Fibroblast of gingiva (primary cell): ENCODE data around the gene MANBA.

ENCODE experiments used
- DNase-seq: peaks from one replicate; pipeline ENCODE4 v3.0.0-alpha.2; 2011; ENCODE audit warnings: low read depth

The MANBA gene

GRCh38 chr4:102678107-102678506, 82.7 kb downstream of the MANBA start:
- no peak for DNase-seq

GRCh38 chr4:102675141-102675540, 85.6 kb downstream of the MANBA start:
- DNase-seq, result no peak

GRCh38 chr4:102667001-102667400, 93.8 kb downstream of the MANBA start:
- no peak for DNase-seq

GRCh38 chr4:102665527-102665926, 95.2 kb downstream of the MANBA start:
- no peak for DNase-seq

GRCh38 chr4:102663073-102663472, 97.7 kb downstream of the MANBA start:
- DNase-seq, result no peak

GRCh38 chr4:102657206-102657605, 103.6 kb downstream of the MANBA start:
- no peak for DNase-seq

- DNase-seq, result no peak
Measured at GRCh38 chr4:102647117-102647516, 113.7 kb downstream of the MANBA start.

GRCh38 chr4:102642631-102643298, 118.0 kb downstream of the MANBA start:
- peak; percentile 47 for DNase-seq

GRCh38 chr4:102641793-102642192, 119.0 kb downstream of the MANBA start:
- no peak for DNase-seq

- no peak for DNase-seq
Measured at GRCh38 chr4:102640669-102641068, 120.1 kb downstream of the MANBA start.

GRCh38 chr4:102639598-102639997, 121.2 kb downstream of the MANBA start:
- DNase-seq, result no peak

GRCh38 chr4:102638621-102639020, 122.1 kb downstream of the MANBA start:
- DNase-seq, result no peak

- DNase-seq, result no peak
Measured at GRCh38 chr4:102637391-102637790, 123.4 kb downstream of the MANBA start.

GRCh38 chr4:102633100-102633499, 127.7 kb downstream of the MANBA start:
- DNase-seq, result no peak

- DNase-seq, result no peak
Measured at GRCh38 chr4:102632241-102633065, 128.3 kb downstream of the MANBA start.

- DNase-seq, result no peak
Measured at GRCh38 chr4:102631616-102632015, 129.2 kb downstream of the MANBA start.

GRCh38 chr4:102629673-102630072, 131.1 kb downstream of the MANBA start:
- no peak for DNase-seq

GRCh38 chr4:102627831-102628523, 132.8 kb downstream of the MANBA start:
- no peak for DNase-seq

GRCh38 chr4:102625232-102625930, 135.4 kb downstream of the MANBA start:
- DNase-seq, result peak; percentile 64

GRCh38 chr4:102624505-102624904, 136.3 kb downstream of the MANBA start:
- no peak for DNase-seq

- no peak for DNase-seq
Measured at GRCh38 chr4:102623622-102624021, 137.1 kb downstream of the MANBA start.
